Brain microvascular endothelial cell (primary cell): ENCODE measurements around the gene METTL25B.

Source experiments
- DNase-seq: peaks from one replicate; pipeline ENCODE4 v3.0.0-alpha.2; 2020
- H3K27ac ChIP-seq: fragments of 250-450 bp; sonication (Bioruptor Pico); 2 replicates; pipeline ENCODE4 v1.5.1; 2020; ENCODE audit warnings: mild to moderate bottlenecking, moderate library complexity
- H3K27me3 ChIP-seq: fragments of 250-450 bp; sonication (Bioruptor Pico); replicated peaks from 2 replicates; pipeline ENCODE4 v1.5.1; 2020; ENCODE audit warnings: mild to moderate bottlenecking
- H3K36me3 ChIP-seq: fragments of 250-450 bp; sonication (Bioruptor Pico); replicated peaks from 2 replicates; pipeline ENCODE4 v1.5.1; 2020; ENCODE audit warnings: mild to moderate bottlenecking
- H3K4me3 ChIP-seq: 2 replicates; pipeline ENCODE4 v1.5.1; 2011; ENCODE audit warnings: low read depth, mild to moderate bottlenecking, control low read depth, low read length, moderate library complexity
- in situ Hi-C: cut with HindIII; loops from 2 replicates; pipeline ENCODE4 v1.10.0; 2017; ENCODE audit warnings: low sequenced_read_pairs, low pct_ligation_motif_present
- TF ChIP-seq, protein P1 (sequence below): IDR thresholded peaks from 2 replicates; pipeline ENCODE4 v1.5.1; 2011; ENCODE audit warnings: low read depth, mild to moderate bottlenecking, moderate library complexity, low read length, control low read depth, inconsistent platforms; ENCODE audit errors: missing control alignments

The METTL25B gene

DNA sequence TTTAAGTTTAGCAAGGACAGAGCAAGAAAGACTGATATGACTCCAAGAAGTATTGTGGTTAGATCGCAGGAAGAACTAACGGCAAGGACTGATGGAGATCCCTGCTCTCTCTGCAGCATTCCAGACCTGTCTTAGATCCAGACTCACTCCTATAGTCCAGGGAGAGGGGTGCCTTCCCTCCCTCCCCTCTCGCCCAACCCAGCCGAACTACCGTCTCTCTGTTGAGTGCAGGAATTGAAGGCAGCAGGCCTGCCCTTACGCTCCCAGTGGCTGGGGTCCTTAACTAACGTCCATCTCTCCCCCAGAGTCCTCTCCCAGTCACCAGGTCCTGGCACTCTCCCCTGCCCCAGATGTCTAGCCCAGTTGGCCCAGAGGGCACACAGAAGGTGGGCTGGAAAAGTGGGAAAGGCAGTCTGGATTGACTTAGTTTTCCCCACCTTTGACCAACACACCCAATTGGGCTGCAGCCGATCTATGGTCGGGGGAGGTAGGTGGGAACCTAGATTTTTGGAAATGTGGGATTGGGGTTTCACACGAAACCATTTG lies 24.0 kb upstream of the METTL25B start:
- in situ Hi-C loops = no loop called here
- TF ChIP-seq, protein P1, sequence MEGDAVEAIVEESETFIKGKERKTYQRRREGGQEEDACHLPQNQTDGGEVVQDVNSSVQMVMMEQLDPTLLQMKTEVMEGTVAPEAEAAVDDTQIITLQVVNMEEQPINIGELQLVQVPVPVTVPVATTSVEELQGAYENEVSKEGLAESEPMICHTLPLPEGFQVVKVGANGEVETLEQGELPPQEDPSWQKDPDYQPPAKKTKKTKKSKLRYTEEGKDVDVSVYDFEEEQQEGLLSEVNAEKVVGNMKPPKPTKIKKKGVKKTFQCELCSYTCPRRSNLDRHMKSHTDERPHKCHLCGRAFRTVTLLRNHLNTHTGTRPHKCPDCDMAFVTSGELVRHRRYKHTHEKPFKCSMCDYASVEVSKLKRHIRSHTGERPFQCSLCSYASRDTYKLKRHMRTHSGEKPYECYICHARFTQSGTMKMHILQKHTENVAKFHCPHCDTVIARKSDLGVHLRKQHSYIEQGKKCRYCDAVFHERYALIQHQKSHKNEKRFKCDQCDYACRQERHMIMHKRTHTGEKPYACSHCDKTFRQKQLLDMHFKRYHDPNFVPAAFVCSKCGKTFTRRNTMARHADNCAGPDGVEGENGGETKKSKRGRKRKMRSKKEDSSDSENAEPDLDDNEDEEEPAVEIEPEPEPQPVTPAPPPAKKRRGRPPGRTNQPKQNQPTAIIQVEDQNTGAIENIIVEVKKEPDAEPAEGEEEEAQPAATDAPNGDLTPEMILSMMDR = no peak
- DNase-seq = no peak
- no peaks in the 10 kb centered on the region for H3K36me3 ChIP-seq
- H3K27me3 ChIP-seq = no peaks in the 10 kb centered on the region
- no peak overlapping the region for H3K4me3 ChIP-seq
- H3K27ac ChIP-seq = no peak overlapping the region

- no peaks in the 10 kb centered on the region for H3K36me3 ChIP-seq
- H3K27ac ChIP-seq = no peak overlapping the region
- TF ChIP-seq, protein P1 = no peak
- DNase-seq = peak; percentile 40
- peak overlapping the region; percentile 40 for H3K4me3 ChIP-seq
- in situ Hi-C loops = no loop called here
- no peaks in the 10 kb centered on the region for H3K27me3 ChIP-seq
Observed at GRCh38 chr1:156704930-156705320, 23.3 kb upstream of the METTL25B start.

- in situ Hi-C loops = no loop called here
- no peak within 1 kb of the TSS for H3K27ac ChIP-seq
- no peaks in the 10 kb centered on the region for H3K36me3 ChIP-seq
- TF ChIP-seq, protein P1 = no peak
- peak within 1 kb of the TSS; percentile 40 for H3K4me3 ChIP-seq
- DNase-seq = no peak
- H3K27me3 ChIP-seq = no peaks in the 10 kb centered on the region
Observed at GRCh38 chr1:156705321-156705917, 22.9 kb upstream of the METTL25B start, which contains the start of gene CRABP2. Gene CRABP2 (minus strand): TSS chr1:156705583. CDS start chr1:156705446, 137 bp downstream.

DNA sequence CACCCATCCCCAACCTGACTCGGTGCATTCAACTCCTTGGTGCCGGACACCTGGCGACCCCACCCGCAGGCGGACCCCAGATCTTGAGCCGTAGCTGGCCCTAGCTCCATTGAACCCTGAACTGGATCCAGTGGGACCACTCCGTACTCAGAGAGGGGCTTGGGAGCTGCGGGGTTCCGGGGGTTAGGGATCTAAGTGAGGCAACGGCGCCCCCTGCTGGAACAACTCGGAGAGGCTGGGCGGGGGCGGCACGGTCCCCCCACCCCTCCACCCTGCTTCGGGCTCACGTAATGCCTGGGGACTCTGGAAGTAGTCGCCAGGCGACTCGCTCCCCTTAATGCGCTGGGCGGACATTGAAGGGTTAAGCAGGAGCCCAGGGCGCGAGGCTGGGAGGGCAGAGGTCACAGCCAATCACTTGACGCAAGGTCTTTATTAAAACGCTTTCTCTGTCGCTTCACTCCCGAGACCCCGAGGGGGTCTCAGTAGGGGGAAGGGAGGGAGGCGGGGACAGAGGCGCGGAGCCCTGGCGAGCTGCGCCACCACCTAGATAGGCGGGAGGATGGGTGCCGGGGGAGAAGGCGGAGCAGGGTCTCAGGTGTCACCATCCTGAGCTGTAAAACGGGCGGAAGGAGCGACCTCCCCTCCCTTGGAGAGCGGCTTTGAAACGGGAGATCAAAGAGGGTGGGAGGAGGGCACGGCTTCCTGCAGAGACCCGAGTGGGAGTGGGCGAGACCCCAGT lies 22.2 kb upstream of the METTL25B start:
- Histone ChIP-seq H3K27ac (no peak overlapping the region), H3K27me3 (no peaks in the 10 kb centered on the region), H3K4me3 (peak overlapping the region; percentile 40), H3K36me3 (no peaks in the 10 kb centered on the region)
- no peak for DNase-seq
- in situ Hi-C loops = no loop called here
- TF ChIP-seq, protein P1 = peak; percentile 79

GRCh38 chr1:156706657-156707416 lies 21.4 kb upstream of the METTL25B start:
- Histone ChIP-seq H3K4me3 (peak overlapping the region; percentile 40), H3K27ac (no peak overlapping the region), H3K36me3 (no peaks in the 10 kb centered on the region), H3K27me3 (no peaks in the 10 kb centered on the region)
- no peak for DNase-seq
- in situ Hi-C loops = no loop called here
- TF ChIP-seq, protein P1 = no peak
